Stomach (tissue), 19 donors: ENCODE results near the gene PET100. TPM values are rescaled to one million over a fixed set of nuclear protein-coding genes. Genes with fewer than 3 reads are reported as not detected.

Source experiments
- DNase-seq, 2 donors: peaks; one replicate each; pipeline versions ENCODE4 v3.0.0 to v3.0.0-alpha.2; 2013 to 2019
- H3K27ac ChIP-seq, 5 donors: fragments of 200-600 bp in 4 of 5; sonication (generic) in 4 of 5; one replicate each; pipeline ENCODE4 v1.5.1; 2013 to 2019; ENCODE audit warnings: mild to moderate bottlenecking in 1 of 5, moderate library complexity in 1 of 5
- H3K27me3 ChIP-seq, 3 donors: fragments of 200-600 bp; sonication (generic); one replicate each; pipeline ENCODE4 v1.5.1; 2017 to 2019; ENCODE audit warnings: mixed run types in 1 of 3
- H3K36me3 ChIP-seq, 4 donors: fragments of 200-600 bp; sonication (generic); 1 replicate in 3 of 4; 2 replicates in 1 of 4; pipeline ENCODE4 v1.5.1; 2016 to 2019
- H3K4me1 ChIP-seq, 4 donors: fragments of 200-600 bp; sonication (generic); one replicate each; pipeline ENCODE4 v1.5.1; 2016 to 2019
- H3K4me3 ChIP-seq, 4 donors: fragments of 200-600 bp; sonication (generic) in 3 of 4; one replicate each; pipeline ENCODE4 v1.5.1; 2016 to 2019; ENCODE audit warnings: mild to moderate bottlenecking in 1 of 4
- H3K9me3 ChIP-seq, 4 donors: fragments of 200-600 bp; sonication (generic); one replicate each; pipeline ENCODE4 v1.5.1; 2016 to 2019
- EP300 ChIP-seq: sonication (generic); formaldehyde crosslinking; IDR thresholded peaks from one replicate; pipeline ENCODE4 v1.6.1; 2017; ENCODE audit warnings: antibody characterized with exemption
- POLR2A ChIP-seq, 4 donors: fragments of 450-650 bp; IDR thresholded peaks; one replicate each; pipeline ENCODE4 v1.6.1; 2016; ENCODE audit warnings: antibody characterized with exemption in 4 of 4, control low read depth in 2 of 4, mild to moderate bottlenecking in 1 of 4, moderate library complexity in 1 of 4
- POLR2AphosphoS5 ChIP-seq, 3 donors: sonication (generic); formaldehyde crosslinking; IDR thresholded peaks; one replicate each; pipeline ENCODE4 v1.6.1; 2016; ENCODE audit warnings: antibody characterized with exemption in 3 of 3
- WGBS, 5 donors: extraction: QIAGEN DNeasy Blood & Tissue Kit in 3 of 5; methylation state at CpG; one replicate each; pipeline versions ENCODE4 v1.1.5 to v1.1.7; 2013 to 2018; 5-methylcytosine and 5-hydroxymethylcytosine counted together
- intact Hi-C: fragments of 100-400 bp; cut with DNase I; formaldehyde crosslinking; loops from one replicate; pipeline ENCODE4 v1.15.1; 2023; ENCODE audit warnings: low total_unique reads
- long read RNA-seq, 10 donors: transcript quantifications; one replicate each; lab custom pipeline, GENCODE V29; 2026
- polyA plus RNA-seq, 3 donors: library from polyadenylated mRNA; stranded (reverse); fragments of 200-250 nt; gene quantifications; one replicate each; pipeline ENCODE4 v1.2.3, GENCODE V29; 2013
- total RNA-seq, 5 donors: library from RNA; depleted of rRNA; stranded (reverse); fragments of >200 nt; gene quantifications; one replicate each; pipeline versions ENCODE4 v1.1.0 to v1.2.3, GENCODE V29; 2014 to 2016
- TF ChIP-seq, protein P1 (sequence below), 7 experiments: fragments of 450-650 bp in 4 of 7; fragments of 200-600 bp in 3 of 7; sonication (generic) in 3 of 7; IDR thresholded peaks; one replicate each; pipeline ENCODE4 v1.5.1; 2016 to 2019; ENCODE audit warnings: antibody characterized with exemption in 7 of 7, control low read depth in 2 of 7, mild to moderate bottlenecking in 1 of 7
- donor health status: healthy with polysubstance abuse.
- donor health status: Bipolar disorder and iron deficiency.
- donor health status: healthy.

The PET100 gene, protein sequence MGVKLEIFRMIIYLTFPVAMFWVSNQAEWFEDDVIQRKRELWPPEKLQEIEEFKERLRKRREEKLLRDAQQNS
- 10 to 100 TPM in 3 of 5 donors, 1 to 10 TPM in 1, under 1 TPM in 1; 0.89 to 33.2 (median 10.1) TPM for total RNA-seq
- polyA plus RNA-seq = 100 to 1,000 TPM; 115 to 197 (median 188) TPM
- long read RNA-seq, donor 1, transcript PET100-202 (4 exons, 719 nt) = major isoform, 16 of 26 reads
- long read RNA-seq, donor 1, partial matches to known transcripts = 0 of 26 reads
- long read RNA-seq, donor 1, other reads (novel, unspliced or antisense) = 8 of 26 reads
- long read RNA-seq, donor 2, transcript PET100-202 (4 exons, 719 nt) = major isoform, 18 of 21 reads
- long read RNA-seq, donor 2, partial matches to known transcripts = 0 of 21 reads
- long read RNA-seq, donor 2, other reads (novel, unspliced or antisense) = 0 of 21 reads
- long read RNA-seq, donor 3, transcript PET100-202 (4 exons, 719 nt) = major isoform, 22 of 28 reads
- long read RNA-seq, donor 3, partial matches to known transcripts = 0 of 28 reads
- long read RNA-seq, donor 3, other reads (novel, unspliced or antisense) = 0 of 28 reads
- long read RNA-seq, donor 4, partial matches to known transcripts = 0 of 3 reads
- long read RNA-seq, donor 4, other reads (novel, unspliced or antisense) = 0 of 3 reads
- long read RNA-seq, donor 5, transcript PET100-202 (4 exons, 719 nt) = major isoform, 28 of 39 reads
- long read RNA-seq, donor 5, partial matches to known transcripts = 0 of 39 reads
- long read RNA-seq, donor 5, other reads (novel, unspliced or antisense) = 7 of 39 reads
- long read RNA-seq, donor 6, transcript PET100-202 (4 exons, 719 nt) = major isoform, 49 of 70 reads
- long read RNA-seq, donor 6, partial matches to known transcripts = 0 of 70 reads
- long read RNA-seq, donor 6, other reads (novel, unspliced or antisense) = 13 of 70 reads
- long read RNA-seq, donor 7, transcript PET100-202 (4 exons, 719 nt) = major isoform, 36 of 60 reads
- long read RNA-seq, donor 7, partial matches to known transcripts = 0 of 60 reads
- long read RNA-seq, donor 7, other reads (novel, unspliced or antisense) = 17 of 60 reads
- long read RNA-seq, donor 8, transcript PET100-202 (4 exons, 719 nt) = major isoform, 23 of 44 reads
- long read RNA-seq, donor 8, partial matches to known transcripts = 0 of 44 reads
- long read RNA-seq, donor 8, other reads (novel, unspliced or antisense) = 18 of 44 reads
- long read RNA-seq, donor 9, transcript PET100-202 (4 exons, 719 nt) = major isoform, 37 of 57 reads
- long read RNA-seq, donor 9, transcript PET100-207 (1 exons, 1,815 nt) = minor isoform, 5 of 57 reads
- long read RNA-seq, donor 9, partial matches to known transcripts = 0 of 57 reads
- long read RNA-seq, donor 9, other reads (novel, unspliced or antisense) = 12 of 57 reads
- long read RNA-seq, donor 10, transcript PET100-202 (4 exons, 719 nt) = major isoform, 9 of 10 reads
- long read RNA-seq, donor 10, partial matches to known transcripts = 0 of 10 reads
- long read RNA-seq, donor 10, other reads (novel, unspliced or antisense) = 0 of 10 reads

DNA sequence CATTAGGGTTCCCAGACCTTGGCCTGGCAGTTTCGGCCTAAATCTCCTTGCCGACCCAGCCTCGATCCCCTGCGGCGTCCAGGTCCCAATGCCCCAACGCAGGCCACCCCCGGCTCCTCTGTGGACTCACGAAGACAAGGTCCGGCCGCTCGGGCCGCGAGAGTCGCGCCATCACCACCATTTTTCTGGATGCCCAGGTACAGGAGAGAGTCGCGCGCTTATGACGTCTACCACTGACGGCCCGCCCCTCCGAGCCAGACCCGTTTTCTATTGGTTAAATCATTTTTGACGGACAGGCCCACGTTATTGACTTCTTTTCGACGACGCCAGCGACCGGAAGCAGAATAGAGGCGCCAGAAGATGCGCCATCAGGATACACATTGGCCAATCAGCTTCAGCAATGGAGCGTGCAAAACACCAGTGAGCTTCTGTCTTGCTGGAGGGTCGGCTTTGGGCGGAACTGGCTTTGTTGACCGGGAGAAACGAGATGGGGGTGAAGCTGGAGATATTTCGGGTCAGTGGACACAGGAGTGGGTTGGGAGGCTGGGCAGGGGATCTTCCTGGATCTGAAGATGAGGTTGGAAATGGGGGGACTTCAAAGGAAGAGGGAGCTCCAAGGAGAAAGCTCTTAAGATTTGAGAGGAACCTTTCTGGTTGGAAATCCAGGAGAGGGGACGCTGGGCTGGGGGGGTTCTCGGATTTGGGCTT lies at the start of gene PET100, which contains the start of gene XAB2:
Gene PET100 (plus strand): TSS at position 447 of the 708 bp plus-strand sequence. CDS start 41 bp downstream, at position 488.
Gene XAB2 (minus strand): TSS at position 199 of the 708 bp plus-strand sequence. CDS start 18 bp downstream, at position 181.
- DNase-seq = peak; percentile 97 to 99
- Histone ChIP-seq H3K9me3 (no peaks in the 10 kb centered on the region), H3K4me1 (peaks cover 25 to 47% (median 42%) of the 10 kb centered on the region in 4 donors), H3K27me3 (no peaks in the 10 kb centered on the region), H3K4me3 (peak within 1 kb of the TSS; percentile 77 to 98 (median 88)), H3K36me3 (peaks cover 11 to 52% (median 44%) of the 10 kb centered on the region in 4 donors), H3K27ac (peak within 1 kb of the TSS; percentile 76 to 89 (median 87))
- TF ChIP-seq POLR2A (IDR thresholded peaks at IDR 0.05) (peak in 1 of 4 donors; percentile 8), EP300 (no peak), POLR2AphosphoS5 (IDR thresholded peaks at IDR 0.05) (peak; percentile 44 to 89 (median 49))
- TF ChIP-seq, protein P1, sequence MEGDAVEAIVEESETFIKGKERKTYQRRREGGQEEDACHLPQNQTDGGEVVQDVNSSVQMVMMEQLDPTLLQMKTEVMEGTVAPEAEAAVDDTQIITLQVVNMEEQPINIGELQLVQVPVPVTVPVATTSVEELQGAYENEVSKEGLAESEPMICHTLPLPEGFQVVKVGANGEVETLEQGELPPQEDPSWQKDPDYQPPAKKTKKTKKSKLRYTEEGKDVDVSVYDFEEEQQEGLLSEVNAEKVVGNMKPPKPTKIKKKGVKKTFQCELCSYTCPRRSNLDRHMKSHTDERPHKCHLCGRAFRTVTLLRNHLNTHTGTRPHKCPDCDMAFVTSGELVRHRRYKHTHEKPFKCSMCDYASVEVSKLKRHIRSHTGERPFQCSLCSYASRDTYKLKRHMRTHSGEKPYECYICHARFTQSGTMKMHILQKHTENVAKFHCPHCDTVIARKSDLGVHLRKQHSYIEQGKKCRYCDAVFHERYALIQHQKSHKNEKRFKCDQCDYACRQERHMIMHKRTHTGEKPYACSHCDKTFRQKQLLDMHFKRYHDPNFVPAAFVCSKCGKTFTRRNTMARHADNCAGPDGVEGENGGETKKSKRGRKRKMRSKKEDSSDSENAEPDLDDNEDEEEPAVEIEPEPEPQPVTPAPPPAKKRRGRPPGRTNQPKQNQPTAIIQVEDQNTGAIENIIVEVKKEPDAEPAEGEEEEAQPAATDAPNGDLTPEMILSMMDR (IDR thresholded peaks at IDR 0.05) = peak in 1 of 7 experiments; percentile 11
- intact Hi-C loops = no loop called here
- 0 to 1% (median 0%) methylated on average over 39 to 40 of the region's 40 CpGs for WGBS, 5 donors

DNA sequence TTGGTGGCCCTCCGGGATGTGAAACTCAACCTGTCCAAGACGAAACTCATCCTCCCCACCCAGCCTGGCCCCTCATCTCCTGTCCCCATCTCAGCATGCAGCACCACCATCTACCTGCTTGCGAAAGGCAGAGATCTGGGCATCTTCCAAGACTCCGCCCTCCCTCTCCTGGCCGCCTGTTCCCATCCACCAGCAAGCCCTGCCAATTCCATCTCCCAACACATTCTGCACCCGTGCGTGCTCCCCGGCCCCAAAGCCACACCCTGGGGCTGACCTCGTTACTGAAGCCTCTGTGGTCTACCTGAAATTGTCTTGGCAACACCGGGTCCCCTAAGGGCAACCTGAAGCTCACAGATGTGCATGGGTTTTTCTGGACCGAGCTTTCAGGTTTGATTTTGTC lies 47.1 kb upstream of the PET100 start:
- DNase-seq = peak in 1 of 2 donors; percentile 35
- 31 to 49% (median 40%) methylated on average over 11 of the region's 11 CpGs for WGBS, 5 donors
- H3K27me3 ChIP-seq = peaks cover 0 to 7% (median 0%) of the 10 kb centered on the region in 3 donors
- intact Hi-C loops = no loop called here
- no peaks in the 10 kb centered on the region for H3K36me3 ChIP-seq
- H3K4me3 ChIP-seq = no peak overlapping the region
- no peak overlapping the region for H3K27ac ChIP-seq
- no peaks in the 10 kb centered on the region for H3K9me3 ChIP-seq
- no peaks in the 10 kb centered on the region for H3K4me1 ChIP-seq
- TF ChIP-seq POLR2A (IDR thresholded peaks at IDR 0.05) (no peak), POLR2AphosphoS5 (IDR thresholded peaks at IDR 0.05) (no peak)

DNA sequence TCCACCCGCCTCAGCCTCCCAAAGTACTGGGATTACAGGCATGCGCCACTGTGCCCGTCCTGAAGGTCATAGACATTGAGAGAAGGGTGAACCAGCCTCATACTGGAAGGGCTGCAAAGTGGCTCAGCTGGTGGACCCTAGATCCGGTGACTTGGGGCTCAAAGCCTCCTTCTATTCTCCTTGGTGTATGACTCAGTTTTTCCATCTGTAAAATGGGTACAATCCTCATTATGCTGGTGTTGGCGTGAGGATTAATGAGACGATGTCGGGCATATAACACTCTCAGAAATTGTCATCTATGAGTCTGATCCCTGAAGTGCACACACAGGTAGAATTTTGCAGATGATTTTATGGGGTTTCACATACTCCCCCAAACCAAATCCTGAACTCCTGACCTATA lies 39.8 kb upstream of the PET100 start:
- TF ChIP-seq POLR2AphosphoS5 (IDR thresholded peaks at IDR 0.05) (no peak), EP300 (no peak)
- WGBS, 5 donors = 87 to 94% (median 89%) methylated on average over 7 of the region's 7 CpGs
- H3K4me3 ChIP-seq = no peak overlapping the region
- intact Hi-C loops = no loop called here
- H3K27ac ChIP-seq = no peak overlapping the region
- peaks cover 0 to 9% (median 4%) of the 10 kb centered on the region in 4 donors for H3K4me1 ChIP-seq
- H3K27me3 ChIP-seq = peaks cover 0 to 53% (median 3%) of the 10 kb centered on the region in 3 donors
- no peaks in the 10 kb centered on the region for H3K9me3 ChIP-seq
- no peak for DNase-seq
- no peaks in the 10 kb centered on the region for H3K36me3 ChIP-seq

DNA sequence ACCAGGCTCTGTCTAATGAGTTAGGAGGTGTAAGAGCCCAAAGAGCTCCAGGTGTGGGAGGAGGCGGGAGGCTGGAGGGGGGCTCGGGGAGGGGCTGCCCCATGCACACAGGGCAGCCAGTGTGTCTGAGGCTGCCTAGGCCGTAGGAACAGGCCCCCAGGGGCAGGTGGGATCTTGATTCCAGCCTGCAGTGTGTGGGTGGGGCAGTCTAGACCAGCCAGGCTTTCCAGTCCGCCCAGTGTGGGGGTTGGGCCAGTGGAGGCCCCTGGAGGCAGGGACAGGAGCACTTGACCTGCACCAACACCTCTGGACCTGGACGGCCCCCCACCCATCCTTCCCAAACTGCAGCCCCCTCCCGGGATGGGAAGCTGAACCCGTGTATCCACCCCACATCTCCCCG lies 39.3 kb upstream of the PET100 start:
- 28 to 49% (median 33%) methylated on average over 7 to 8 of the region's 8 CpGs for WGBS, 5 donors
- intact Hi-C loops = no loop called here
- DNase-seq = peak; percentile 62 to 84
- TF ChIP-seq POLR2A (IDR thresholded peaks at IDR 0.05) (no peak), POLR2AphosphoS5 (IDR thresholded peaks at IDR 0.05) (no peak), EP300 (no peak)
- TF ChIP-seq, protein P1 (IDR thresholded peaks at IDR 0.05) = no peak
- no peaks in the 10 kb centered on the region for H3K9me3 ChIP-seq
- no peak overlapping the region for H3K4me3 ChIP-seq
- peaks cover 0 to 9% (median 6%) of the 10 kb centered on the region in 4 donors for H3K4me1 ChIP-seq
- H3K36me3 ChIP-seq = no peaks in the 10 kb centered on the region
- no peak overlapping the region for H3K27ac ChIP-seq
- peaks cover 0 to 57% (median 3%) of the 10 kb centered on the region in 3 donors for H3K27me3 ChIP-seq
